ENCODE measurements around the gene ALK.

Gene ALK

GRCh38 chr2:29576231-29576630 lies 345.2 kb downstream of the ALK start:
- Mint-ChIP-seq H3K4me3 (no peak overlapping the region), H3K36me3 (ENCODE audit: low read depth) (no peaks in the 10 kb centered on the region), H3K4me1 (ENCODE audit: low read depth) (no peaks in the 10 kb centered on the region), H3K27ac (no peak overlapping the region), H3K9me3 (no peaks in the 10 kb centered on the region), H3K27me3 (ENCODE audit: low read depth) (no peaks in the 10 kb centered on the region)

GRCh38 chr2:29575370-29575890 lies 346.0 kb downstream of the ALK start:
- H3K27ac Mint-ChIP-seq = no peak overlapping the region
- H3K4me1 Mint-ChIP-seq (ENCODE audit: low read depth) = no peaks in the 10 kb centered on the region
- no peaks in the 10 kb centered on the region for H3K9me3 Mint-ChIP-seq
- no peaks in the 10 kb centered on the region for H3K27me3 Mint-ChIP-seq (ENCODE audit: low read depth)
- no peaks in the 10 kb centered on the region for H3K36me3 Mint-ChIP-seq (ENCODE audit: low read depth)
- no peak overlapping the region for H3K4me3 Mint-ChIP-seq

GRCh38 chr2:29573612-29574011 lies 347.8 kb downstream of the ALK start:
- H3K36me3 Mint-ChIP-seq (ENCODE audit: low read depth) = no peaks in the 10 kb centered on the region
- H3K9me3 Mint-ChIP-seq = no peaks in the 10 kb centered on the region
- no peak overlapping the region for H3K4me3 Mint-ChIP-seq
- H3K27ac Mint-ChIP-seq = no peak overlapping the region
- no peaks in the 10 kb centered on the region for H3K27me3 Mint-ChIP-seq (ENCODE audit: low read depth)
- H3K4me1 Mint-ChIP-seq (ENCODE audit: low read depth) = no peaks in the 10 kb centered on the region

GRCh38 chr2:29573147-29573546 lies 348.2 kb downstream of the ALK start:
- Mint-ChIP-seq H3K9me3 (no peaks in the 10 kb centered on the region), H3K27ac (no peak overlapping the region), H3K4me3 (no peak overlapping the region), H3K36me3 (ENCODE audit: low read depth) (no peaks in the 10 kb centered on the region), H3K4me1 (ENCODE audit: low read depth) (no peaks in the 10 kb centered on the region), H3K27me3 (ENCODE audit: low read depth) (no peaks in the 10 kb centered on the region)

GRCh38 chr2:29570539-29570938 lies 350.8 kb downstream of the ALK start:
- Mint-ChIP-seq H3K9me3 (no peaks in the 10 kb centered on the region), H3K27ac (no peak overlapping the region), H3K27me3 (ENCODE audit: low read depth) (no peaks in the 10 kb centered on the region), H3K4me1 (ENCODE audit: low read depth) (no peaks in the 10 kb centered on the region), H3K36me3 (ENCODE audit: low read depth) (no peaks in the 10 kb centered on the region), H3K4me3 (no peak overlapping the region)

GRCh38 chr2:29567906-29568520 lies 353.4 kb downstream of the ALK start:
- no peaks in the 10 kb centered on the region for H3K36me3 Mint-ChIP-seq (ENCODE audit: low read depth)
- H3K9me3 Mint-ChIP-seq = no peaks in the 10 kb centered on the region
- H3K4me3 Mint-ChIP-seq = no peak overlapping the region
- H3K27ac Mint-ChIP-seq = no peak overlapping the region
- H3K4me1 Mint-ChIP-seq (ENCODE audit: low read depth) = no peaks in the 10 kb centered on the region
- H3K27me3 Mint-ChIP-seq (ENCODE audit: low read depth) = no peaks in the 10 kb centered on the region

- no peaks in the 10 kb centered on the region for H3K27me3 Mint-ChIP-seq (ENCODE audit: low read depth)
- no peaks in the 10 kb centered on the region for H3K36me3 Mint-ChIP-seq (ENCODE audit: low read depth)
- H3K27ac Mint-ChIP-seq = no peak overlapping the region
- no peaks in the 10 kb centered on the region for H3K9me3 Mint-ChIP-seq
- H3K4me3 Mint-ChIP-seq = no peak overlapping the region
- H3K4me1 Mint-ChIP-seq (ENCODE audit: low read depth) = no peaks in the 10 kb centered on the region
Measured at GRCh38 chr2:29563697-29564096, 357.7 kb downstream of the ALK start.

- H3K27ac Mint-ChIP-seq = no peak overlapping the region
- H3K27me3 Mint-ChIP-seq (ENCODE audit: low read depth) = peaks cover 6% of the 10 kb centered on the region
- no peaks in the 10 kb centered on the region for H3K9me3 Mint-ChIP-seq
- no peaks in the 10 kb centered on the region for H3K36me3 Mint-ChIP-seq (ENCODE audit: low read depth)
- no peak overlapping the region for H3K4me3 Mint-ChIP-seq
- H3K4me1 Mint-ChIP-seq (ENCODE audit: low read depth) = no peaks in the 10 kb centered on the region
Measured at GRCh38 chr2:29562896-29563295, 358.5 kb downstream of the ALK start.

- H3K27me3 Mint-ChIP-seq (ENCODE audit: low read depth) = peaks cover 9% of the 10 kb centered on the region
- no peak overlapping the region for H3K27ac Mint-ChIP-seq
- no peak overlapping the region for H3K4me3 Mint-ChIP-seq
Measured at GRCh38 chr2:29562319-29562718, 359.1 kb downstream of the ALK start.

GRCh38 chr2:29561628-29562027 lies 359.8 kb downstream of the ALK start:
- Mint-ChIP-seq H3K27ac (no peak overlapping the region), H3K36me3 (ENCODE audit: low read depth) (no peaks in the 10 kb centered on the region), H3K27me3 (ENCODE audit: low read depth) (peaks cover 9% of the 10 kb centered on the region), H3K4me1 (ENCODE audit: low read depth) (no peaks in the 10 kb centered on the region), H3K4me3 (no peak overlapping the region), H3K9me3 (no peaks in the 10 kb centered on the region)

More at GRCh38 chr2:29562319-29562718, 359.1 kb downstream of the ALK start:
- Mint-ChIP-seq H3K4me1 (ENCODE audit: low read depth) (no peaks in the 10 kb centered on the region), H3K36me3 (ENCODE audit: low read depth) (no peaks in the 10 kb centered on the region), H3K9me3 (no peaks in the 10 kb centered on the region)

- Mint-ChIP-seq H3K4me3 (no peak overlapping the region), H3K36me3 (ENCODE audit: low read depth) (no peaks in the 10 kb centered on the region), H3K27ac (no peak overlapping the region), H3K27me3 (ENCODE audit: low read depth) (peaks cover 9% of the 10 kb centered on the region), H3K9me3 (no peaks in the 10 kb centered on the region), H3K4me1 (ENCODE audit: low read depth) (no peaks in the 10 kb centered on the region)
Measured at GRCh38 chr2:29561181-29561580, 360.2 kb downstream of the ALK start.

- H3K27ac Mint-ChIP-seq = no peak overlapping the region
- H3K27me3 Mint-ChIP-seq (ENCODE audit: low read depth) = peaks cover 9% of the 10 kb centered on the region
Measured at GRCh38 chr2:29560566-29560965, 360.8 kb downstream of the ALK start.

GRCh38 chr2:29560030-29560429 lies 361.4 kb downstream of the ALK start:
- Mint-ChIP-seq H3K36me3 (ENCODE audit: low read depth) (no peaks in the 10 kb centered on the region), H3K27me3 (ENCODE audit: low read depth) (peaks cover 9% of the 10 kb centered on the region), H3K9me3 (no peaks in the 10 kb centered on the region), H3K4me3 (no peak overlapping the region), H3K4me1 (ENCODE audit: low read depth) (no peaks in the 10 kb centered on the region), H3K27ac (no peak overlapping the region)

More at GRCh38 chr2:29560566-29560965, 360.8 kb downstream of the ALK start:
- no peaks in the 10 kb centered on the region for H3K4me1 Mint-ChIP-seq (ENCODE audit: low read depth)
- H3K36me3 Mint-ChIP-seq (ENCODE audit: low read depth) = no peaks in the 10 kb centered on the region
- no peak overlapping the region for H3K4me3 Mint-ChIP-seq
- no peaks in the 10 kb centered on the region for H3K9me3 Mint-ChIP-seq

GRCh38 chr2:29559578-29559977 lies 361.8 kb downstream of the ALK start:
- Mint-ChIP-seq H3K9me3 (no peaks in the 10 kb centered on the region), H3K4me3 (no peak overlapping the region), H3K36me3 (ENCODE audit: low read depth) (no peaks in the 10 kb centered on the region), H3K27ac (no peak overlapping the region), H3K27me3 (ENCODE audit: low read depth) (peaks cover 9% of the 10 kb centered on the region), H3K4me1 (ENCODE audit: low read depth) (no peaks in the 10 kb centered on the region)

- Mint-ChIP-seq H3K36me3 (ENCODE audit: low read depth) (no peaks in the 10 kb centered on the region), H3K27me3 (ENCODE audit: low read depth) (peaks cover 9% of the 10 kb centered on the region), H3K4me1 (ENCODE audit: low read depth) (no peaks in the 10 kb centered on the region), H3K4me3 (no peak overlapping the region), H3K27ac (no peak overlapping the region), H3K9me3 (no peaks in the 10 kb centered on the region)
Measured at GRCh38 chr2:29558097-29558496, 363.3 kb downstream of the ALK start.

- Mint-ChIP-seq H3K27ac (no peak overlapping the region), H3K4me1 (ENCODE audit: low read depth) (no peaks in the 10 kb centered on the region), H3K27me3 (ENCODE audit: low read depth) (peaks cover 9% of the 10 kb centered on the region), H3K4me3 (no peak overlapping the region), H3K36me3 (ENCODE audit: low read depth) (no peaks in the 10 kb centered on the region), H3K9me3 (no peaks in the 10 kb centered on the region)
Measured at GRCh38 chr2:29557268-29557667, 364.1 kb downstream of the ALK start.
